AG08395 (cell line): ENCODE results near the gene CHAC1.

Experiments used
- DNase-seq: peaks from one replicate; pipeline ENCODE4 v3.0.0; 2012; ENCODE audit warnings: mixed read lengths, low spot score

CHAC1 gene, protein sequence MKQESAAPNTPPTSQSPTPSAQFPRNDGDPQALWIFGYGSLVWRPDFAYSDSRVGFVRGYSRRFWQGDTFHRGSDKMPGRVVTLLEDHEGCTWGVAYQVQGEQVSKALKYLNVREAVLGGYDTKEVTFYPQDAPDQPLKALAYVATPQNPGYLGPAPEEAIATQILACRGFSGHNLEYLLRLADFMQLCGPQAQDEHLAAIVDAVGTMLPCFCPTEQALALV

DNA sequence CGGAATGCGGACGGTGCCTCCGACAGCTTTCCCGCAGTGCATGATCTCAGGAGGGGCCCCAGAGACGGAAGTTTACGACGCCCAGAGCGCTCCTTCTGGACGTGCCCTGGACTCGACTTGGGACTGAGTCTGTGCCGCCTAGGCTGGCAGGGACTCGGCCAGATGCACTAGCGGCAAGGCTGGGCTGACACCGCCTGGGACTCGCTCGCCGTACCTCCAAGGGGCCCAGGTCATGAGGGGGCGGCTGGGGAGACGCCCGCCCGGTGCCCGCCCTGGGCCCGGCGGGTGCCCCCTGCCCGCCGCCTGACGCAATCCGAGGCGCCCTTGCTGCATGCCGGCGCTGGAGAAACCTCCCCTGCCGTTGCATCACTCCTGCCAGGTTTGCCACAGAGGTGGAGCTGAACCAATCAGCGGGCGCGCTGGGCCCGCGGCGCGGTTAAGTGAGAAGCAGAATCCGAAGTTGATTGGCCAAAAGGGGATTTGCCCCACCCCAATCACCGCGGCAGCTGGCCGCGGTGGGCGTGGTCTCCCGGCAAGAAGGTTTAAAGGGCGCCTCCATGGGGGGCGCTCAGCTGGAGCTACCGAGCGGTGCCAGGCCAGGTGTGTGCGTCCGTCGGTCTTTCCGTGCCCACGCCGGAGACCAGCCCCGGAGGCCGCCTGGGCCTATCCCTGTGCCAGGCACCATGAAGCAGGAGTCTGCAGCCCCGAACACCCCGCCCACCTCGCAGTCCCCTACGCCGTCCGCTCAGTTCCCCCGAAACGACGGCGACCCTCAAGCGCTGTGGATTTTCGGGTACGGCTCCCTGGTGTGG lies at the start of gene CHAC1:
TSS of gene CHAC1 (plus strand) at position 571 of the 812 bp plus-strand sequence. CDS start at position 684, 113 bp downstream.
- DNase-seq = peak; percentile 100

DNA sequence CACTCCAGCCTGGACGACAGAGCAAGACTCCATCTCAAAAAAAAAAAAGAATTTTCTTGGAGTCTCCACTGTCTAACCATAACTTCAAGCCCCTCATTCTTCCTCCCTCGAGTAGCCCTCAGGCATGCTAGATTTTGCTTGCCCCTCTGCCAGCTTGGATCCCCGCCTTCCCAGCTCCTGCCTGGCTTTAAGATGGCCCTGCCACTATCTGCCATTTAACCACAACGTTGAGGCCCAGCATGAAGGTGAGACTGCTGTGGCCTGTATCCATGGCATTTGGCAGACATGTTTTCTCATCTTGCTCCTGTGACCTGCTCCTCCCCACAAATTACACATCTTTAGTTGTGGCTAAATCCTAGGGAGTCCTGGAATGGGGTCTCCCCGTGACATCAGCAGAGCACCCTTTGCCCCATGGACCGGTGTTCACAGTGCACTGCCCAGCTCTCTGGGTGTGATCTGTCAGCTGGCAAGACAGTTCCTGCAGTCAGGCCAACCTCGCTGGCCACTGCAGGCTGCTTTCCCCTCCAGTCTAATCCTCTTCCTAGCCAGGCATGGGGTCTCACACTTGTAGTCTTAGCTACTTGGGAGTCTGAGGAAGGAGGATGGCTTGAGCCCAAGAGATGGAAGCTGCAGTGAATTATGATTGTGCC lies 48.6 kb upstream of the CHAC1 start:
- DNase-seq = no peak

DNA sequence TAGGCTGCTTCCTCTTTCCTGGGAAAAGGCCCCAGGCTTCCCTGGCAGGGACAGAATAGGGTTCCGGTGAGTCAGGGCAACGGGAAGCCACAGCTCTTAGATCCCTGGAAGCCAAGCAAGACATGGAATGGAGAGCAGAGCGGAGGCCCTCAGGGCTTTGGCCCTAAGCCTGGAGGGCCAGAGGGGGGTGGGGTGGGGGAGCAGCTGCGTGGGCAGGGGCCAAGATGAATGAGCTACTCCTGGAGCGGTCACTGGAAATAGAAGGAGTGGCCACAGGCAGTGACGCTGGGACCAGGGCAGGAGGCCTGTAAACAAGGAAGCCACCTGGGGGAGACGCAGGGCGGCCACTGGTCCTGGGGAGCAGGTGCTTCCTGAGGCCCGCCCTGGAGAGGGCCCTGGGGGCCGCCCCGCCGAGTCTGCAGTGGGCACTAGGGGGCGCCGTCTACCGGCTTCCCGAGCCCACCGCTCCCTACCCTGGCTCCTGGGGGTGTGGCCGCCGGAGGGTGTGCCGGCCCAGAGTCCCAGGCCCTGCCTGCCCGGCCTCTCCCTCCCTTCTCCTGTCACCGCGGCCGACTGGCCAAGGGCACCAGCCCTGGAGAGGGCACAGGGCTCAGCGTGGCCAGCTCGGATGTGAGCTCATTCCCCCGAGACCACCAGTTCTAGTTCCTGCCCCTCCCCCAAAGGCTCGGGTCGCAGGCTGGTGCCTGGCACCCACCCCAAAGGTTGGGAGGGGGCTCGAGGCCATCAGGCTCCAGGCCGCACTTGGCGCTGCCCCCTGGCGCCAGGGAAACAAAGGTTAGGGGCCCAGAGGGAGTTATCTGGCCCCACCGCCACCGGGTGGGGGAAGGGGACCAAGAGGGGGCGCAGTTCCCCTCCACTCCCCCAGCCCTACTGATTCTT lies 46.9 kb upstream of the CHAC1 start:
- DNase-seq = peak; percentile 95

DNA sequence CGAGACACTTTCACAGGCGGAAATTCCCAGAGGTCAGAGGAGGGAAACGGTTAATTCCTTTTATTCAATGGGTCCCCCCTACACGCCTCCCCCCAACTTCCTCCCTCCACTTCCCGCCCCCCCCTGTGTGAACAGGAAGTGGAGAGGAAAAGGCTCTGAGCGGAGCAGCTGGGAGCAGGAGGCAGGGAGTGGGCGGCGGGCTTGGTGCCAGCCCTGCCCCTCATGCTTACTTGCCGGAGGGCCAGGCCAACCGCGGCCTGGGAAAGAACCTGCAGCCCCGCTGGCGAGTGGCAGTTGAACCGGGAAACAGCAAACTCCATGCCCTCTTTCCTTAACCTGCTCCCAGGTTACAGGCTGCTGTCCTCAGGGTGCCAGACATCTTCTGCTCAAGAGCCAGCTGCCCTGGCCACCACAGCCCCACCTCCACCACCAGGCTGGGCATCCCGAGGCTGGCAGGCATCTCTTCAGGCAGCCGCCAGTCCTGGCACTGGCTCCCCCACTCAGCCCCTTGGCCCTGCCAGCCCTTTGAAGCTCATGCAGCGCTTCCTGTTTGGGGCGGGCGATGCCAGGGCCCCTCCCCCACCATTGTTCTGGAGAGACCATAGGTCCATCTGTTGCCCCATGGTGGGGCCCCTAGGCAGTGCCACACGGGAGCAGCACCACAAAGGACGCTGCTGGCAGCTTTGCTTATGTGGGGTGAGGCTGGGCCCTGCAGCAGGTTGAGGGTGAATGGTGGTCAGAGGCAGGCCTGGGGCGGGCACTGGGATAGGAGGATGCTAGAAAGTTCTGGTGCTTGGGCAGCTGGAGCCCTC lies 46.1 kb upstream of the CHAC1 start:
- no peak for DNase-seq

DNA sequence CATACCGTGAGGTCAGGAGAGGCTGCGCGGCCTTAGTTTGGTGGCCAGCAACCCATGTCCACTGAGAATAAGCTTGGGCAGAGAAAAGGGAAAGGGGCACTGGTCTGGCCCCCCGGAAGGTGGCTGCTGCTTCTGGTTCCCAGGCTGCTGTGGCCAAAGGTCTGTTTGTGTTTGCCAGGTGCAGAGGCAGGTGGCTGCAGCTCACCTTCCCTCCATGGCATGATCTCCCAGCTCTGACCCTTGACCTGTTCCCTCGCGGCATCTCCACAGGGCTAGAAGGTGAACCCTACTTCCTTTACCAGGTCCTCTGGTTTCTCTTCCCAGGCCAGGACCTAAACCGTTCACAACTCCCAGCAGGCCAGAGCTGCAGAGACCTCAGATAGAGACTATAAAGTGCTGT lies 45.2 kb upstream of the CHAC1 start:
- no peak for DNase-seq

DNA sequence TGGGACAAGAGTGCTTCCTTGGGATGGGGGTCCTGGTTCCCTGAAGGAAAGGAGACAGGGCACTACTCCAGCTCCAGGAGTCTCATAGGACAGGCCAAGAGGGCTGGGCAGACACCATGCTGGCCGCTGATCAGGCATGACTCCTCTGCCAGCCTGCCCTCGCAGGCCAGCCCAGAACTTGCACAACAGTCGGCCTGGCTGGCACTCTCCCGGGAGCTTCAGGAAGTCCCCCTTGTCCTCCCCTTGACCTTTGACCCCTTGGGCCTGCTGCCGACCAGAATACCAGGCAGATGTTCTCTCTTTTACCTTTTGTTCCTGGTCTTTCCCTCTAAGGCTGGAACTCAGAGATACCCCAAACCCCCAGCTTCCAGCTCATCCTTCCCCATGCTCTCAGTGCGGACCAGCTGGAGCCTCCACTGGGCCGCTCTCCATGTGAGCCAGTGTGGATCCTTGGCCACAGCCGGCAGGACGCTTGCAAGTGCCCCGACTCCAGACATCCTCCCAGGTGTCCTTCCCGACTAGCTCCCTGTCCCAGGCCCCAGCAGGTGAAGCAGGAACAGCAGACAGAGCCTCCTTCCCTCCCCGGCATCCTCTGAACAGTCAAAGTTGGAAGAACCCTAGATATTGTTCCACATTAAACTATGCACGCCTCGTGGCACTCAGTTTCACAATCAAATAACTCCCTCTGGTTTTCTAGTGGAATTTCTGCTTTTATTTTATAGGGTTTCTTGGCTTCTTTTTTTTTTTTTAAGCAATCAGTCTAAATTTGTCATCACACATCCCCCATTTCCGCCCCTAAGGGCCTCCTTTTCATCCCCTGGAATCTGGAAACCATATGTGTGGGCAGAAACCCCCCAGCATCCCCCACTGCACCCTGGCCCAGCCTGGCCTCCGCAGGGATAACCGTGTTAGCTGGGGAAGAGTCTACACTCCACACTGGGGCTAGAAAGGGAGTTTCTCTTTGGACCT lies 43.3 kb upstream of the CHAC1 start:
- DNase-seq = peak; percentile 46

DNA sequence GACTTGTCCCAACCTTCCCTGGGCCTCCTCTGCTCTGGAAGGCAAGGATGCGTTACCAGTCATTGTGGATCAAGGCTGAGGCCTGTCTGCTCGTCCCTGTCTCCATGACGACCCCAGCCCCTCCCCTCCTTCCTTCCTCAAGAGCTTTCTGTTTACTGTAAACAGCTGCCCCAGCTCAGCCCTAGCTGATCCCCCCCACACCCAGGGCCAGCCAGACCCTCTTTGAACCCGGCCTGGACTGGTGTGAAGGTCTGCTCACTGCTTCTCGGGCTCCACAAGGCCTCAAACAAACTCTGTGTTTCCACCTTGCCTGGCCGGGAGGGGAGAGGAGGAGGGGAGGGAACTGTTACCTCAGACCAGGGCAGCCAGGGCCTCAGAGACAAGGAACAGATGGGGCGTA lies 42.1 kb upstream of the CHAC1 start:
- DNase-seq = no peak

DNA sequence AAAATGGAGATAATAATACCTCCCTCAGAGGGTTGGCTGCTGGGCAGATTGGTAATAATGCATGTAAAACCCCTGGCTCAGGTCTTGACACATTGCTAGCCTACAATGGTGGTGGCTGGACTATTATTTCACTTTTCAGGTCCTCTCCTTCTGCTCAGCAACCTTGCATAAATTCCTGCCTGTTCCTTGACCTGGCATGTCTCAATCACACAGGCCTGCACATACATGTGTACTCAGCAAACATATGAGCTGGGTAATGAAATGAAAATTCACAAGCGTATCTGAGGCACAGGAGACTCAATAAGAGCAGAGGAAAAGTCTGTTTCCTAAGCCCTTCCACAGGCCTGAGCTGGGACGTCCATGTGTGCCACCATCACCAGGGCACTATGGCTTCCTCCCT lies 41.6 kb upstream of the CHAC1 start:
- no peak for DNase-seq

DNA sequence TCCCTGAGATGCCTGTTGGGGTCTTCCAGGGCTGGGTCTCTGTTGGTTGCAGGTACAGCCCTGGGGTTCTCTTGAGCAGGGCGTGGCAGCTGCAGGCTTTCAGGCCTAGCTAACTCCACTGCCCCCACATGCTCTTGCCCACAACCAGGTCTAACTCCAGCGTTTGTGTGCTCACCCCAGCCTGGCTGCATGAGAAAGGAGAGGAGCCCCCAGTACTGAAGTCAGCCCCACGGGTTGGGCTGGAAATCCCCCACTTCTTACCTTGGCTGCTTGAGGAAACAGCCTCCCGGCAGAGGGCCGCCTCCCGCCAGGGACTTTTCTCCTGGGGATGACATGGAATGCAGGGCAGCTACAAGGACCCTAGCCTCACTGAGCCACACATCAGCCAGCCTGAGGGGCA lies 40.8 kb upstream of the CHAC1 start:
- DNase-seq = no peak

DNA sequence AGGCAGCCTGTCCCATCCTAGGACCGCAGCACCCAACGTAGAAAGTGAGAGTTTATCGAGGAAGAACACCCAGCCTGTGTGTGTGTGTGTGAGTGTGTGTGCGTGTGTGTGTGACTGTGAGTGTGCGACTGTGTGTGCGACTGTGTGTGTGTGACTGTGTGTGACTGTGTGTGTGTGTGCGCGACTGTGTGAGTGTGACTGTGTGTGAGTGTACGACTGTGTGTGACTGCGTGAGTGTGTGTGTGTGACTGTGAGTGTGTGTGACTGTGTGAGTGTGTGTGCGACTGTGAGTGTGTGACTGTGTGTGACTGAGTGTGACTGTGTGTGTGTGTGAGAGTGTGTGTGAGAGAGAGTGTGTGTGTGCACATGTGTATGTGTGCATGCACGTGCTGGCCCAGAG lies 39.3 kb upstream of the CHAC1 start:
- DNase-seq = no peak

DNA sequence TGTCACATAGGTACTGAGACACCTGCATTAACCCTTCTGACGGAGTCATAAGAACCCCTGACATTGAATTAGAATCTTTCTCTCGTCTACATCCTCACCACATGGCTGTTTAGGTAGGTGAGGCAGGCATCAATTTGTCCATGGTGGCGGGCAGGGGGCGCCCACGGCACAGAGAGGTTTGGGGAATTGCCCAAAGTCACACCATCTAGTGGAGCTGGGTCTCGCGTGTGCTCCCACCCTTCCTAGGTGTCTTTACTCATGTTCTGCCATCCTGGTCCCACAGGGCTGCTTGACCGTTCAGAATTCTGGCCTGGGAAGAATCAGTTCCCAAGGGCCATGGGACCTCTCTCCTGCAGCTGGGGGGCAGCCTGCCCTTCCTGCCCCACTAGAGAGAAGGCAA lies 38.8 kb upstream of the CHAC1 start:
- no peak for DNase-seq

DNA sequence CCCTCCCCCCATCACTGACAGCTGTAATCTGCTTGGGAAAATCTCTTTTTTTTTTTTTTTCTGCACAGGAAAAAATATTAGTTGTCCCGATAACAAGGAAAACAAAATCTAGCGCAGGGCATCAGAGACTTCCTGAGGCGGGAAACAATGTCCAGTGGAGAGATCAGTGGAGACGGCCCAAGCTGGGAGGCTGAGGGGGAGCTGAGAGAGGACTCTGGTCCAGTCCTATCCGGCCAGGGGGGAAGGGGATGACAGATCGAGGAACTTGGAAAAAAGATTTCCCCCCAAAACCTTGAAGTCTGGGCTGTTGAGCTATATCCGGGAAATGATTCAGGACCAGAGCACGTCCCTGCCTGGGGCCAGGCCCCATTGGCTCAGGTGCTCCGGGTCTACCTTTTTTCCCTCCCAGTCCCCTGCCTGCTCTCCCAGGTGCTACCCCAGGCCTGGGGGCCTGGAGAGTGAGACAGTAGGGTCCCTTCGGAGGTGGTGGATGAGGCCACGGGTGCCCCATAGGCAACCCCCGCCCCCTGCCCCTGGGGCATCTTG lies 38.1 kb upstream of the CHAC1 start:
- DNase-seq = no peak

DNA sequence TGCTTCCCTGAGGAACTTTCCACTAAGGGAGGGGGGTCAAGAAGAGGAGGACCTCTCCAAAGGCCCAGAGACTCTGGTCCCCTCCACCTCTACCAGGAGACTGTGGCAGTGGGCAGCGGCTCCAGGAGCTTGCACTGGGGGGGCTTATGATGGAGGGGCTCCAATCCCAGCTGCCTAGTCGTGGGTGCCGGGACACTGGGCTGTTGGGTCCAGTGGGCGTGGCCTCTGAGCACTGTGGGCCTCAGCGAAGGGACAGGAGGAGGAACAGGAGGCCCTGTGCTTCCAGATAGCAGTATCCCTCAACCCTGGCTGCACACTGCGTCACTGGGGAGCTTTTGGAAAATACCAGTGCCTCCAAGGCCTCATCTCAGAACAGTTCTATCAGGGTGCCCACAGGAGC lies 37.6 kb upstream of the CHAC1 start:
- no peak for DNase-seq

DNA sequence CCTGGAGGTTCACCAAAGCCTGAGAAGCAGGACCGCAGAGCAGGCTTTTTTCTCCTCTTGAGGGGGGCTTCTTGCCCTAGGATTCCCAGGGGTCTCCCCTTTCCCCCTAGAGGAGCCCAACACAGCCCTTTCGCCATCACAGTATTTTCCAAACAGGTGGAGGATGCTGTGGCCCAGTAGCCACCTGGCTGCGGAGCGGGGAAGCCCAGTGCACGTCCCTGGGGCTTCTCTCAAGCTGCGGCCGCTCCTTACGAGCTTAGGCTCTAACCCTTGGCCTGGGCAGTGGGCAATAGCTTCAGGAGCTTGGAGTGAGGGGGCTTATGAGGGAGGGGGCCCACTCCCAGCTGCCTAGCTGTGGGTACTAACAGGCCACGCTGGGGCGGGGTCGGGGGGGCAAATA lies 35.7 kb upstream of the CHAC1 start:
- DNase-seq = no peak

DNA sequence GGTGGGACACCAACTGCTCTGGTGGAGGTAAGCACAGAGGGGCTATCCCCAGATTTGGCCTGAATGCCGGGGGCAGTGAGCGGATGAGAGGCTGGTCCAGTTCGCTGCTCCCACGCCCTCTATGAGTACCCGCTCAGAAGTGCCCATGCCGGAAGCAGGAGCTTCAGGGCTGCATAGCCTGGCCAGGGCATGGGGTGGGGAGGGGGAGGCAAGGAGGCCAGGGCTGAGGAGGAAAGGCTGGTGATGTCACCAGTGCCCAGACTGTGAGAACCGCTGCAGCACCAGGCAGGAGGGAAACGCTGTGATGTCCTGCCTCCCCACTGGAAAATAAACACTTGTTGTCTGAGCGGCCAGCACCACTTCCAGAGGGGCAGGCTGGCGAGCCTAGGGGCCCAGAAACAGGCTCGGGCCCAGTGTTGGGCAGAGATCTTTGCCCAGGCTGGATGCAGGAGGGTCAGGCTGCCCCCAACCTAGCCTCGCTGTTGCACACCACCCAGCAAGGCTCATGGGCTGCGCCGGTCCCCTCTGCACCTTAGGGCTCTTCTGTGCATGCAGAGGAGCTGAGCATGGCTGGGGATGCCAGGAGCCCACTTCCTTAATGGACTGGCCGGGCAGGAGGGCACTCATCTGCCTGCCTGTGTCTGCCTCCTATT lies 35.0 kb upstream of the CHAC1 start:
- no peak for DNase-seq

DNA sequence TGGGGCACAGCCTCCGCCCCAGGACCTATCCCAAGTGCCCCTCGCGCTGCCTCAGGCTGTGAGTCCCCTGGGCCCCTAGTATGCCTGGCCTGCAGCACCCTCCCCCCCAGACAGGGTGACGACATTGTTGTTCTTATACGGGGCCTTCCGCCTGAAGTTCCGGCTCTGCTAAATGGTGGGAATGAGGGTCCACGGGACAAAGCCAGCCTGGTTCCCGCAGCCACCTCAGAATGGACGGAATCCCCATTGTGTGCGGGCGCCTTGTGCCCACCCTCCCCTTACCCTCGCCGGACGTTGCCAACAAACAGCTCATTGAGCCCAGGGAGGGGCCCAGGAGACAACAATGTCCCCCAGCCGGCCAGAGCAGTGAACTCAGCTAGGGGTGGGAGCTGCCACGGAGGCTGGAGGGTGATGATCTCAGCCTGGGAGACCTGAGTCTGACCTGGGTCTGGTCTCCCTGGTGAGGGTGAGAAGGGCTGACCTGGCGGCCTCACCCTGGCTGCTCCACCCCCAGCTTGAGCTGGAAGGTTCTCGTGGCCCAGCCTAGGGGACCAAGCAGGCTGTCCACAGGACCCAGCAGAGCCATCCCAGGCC lies 34.4 kb upstream of the CHAC1 start:
- DNase-seq = no peak

DNA sequence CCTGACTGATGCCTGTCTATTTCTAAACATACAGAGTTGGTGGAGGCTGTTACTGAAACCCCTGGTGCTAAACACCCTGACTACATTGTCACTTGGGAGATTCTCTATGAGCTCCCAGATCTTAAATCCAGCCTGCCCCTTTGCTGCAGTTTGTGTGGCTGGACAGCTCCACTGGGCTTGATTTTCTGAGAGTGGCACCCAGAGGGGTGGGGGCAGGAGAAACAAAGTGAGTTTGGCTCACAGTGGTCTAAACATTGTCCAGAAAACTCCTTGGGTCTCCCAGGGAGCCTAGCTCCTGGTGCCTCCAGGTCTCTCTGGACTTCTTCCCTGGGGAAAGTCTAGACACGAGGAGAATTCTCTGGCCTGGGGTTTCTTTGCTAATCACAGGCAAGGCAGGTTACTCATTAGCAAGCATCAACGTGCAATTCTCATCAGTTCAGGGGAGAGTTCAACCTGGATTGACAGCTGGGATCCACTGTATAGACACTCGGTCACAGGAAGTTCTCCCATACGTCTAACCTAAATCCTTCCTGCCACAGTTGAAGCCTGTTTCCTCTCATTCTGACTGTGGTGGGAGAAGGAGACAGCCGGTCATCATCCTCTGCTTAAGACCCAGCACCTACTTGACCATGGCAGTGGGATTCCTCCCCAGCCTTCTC lies 31.2 kb upstream of the CHAC1 start:
- DNase-seq = no peak

DNA sequence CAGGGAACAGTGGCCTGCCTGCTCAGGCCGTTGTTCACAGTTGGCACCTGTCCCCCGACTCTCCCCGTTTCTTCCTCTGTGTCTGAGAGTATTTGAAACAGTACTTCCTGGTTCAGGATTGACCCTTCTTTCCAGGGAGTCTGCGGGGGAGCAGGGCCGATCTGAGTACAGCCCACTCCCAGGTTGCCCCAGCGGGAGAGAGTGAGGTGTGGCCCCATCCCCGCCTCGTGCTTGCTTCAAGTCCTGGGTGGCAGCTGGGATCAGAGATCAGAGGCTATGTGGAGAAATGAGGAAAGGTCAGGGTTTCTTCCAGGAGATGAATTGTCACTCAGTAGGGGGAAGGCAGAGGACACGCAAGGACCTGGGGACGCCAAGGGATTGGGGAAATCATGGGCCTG lies 30.7 kb upstream of the CHAC1 start:
- no peak for DNase-seq
